T-helper 1 cell treated with Interleukin-12 subunit alpha and Interleukin-12 subunit beta and Interleukin-4 antibody, amounts not matched to agents 30 μg/mL and 1 μg/mL, for 36 hours (primary cell): ENCODE results near the gene SERPINB1.

Experiments
- H3K27ac Mint-ChIP-seq: one replicate; pipeline ENCODE4 v1.8.0; 2021; ENCODE audit warnings: mild to moderate bottlenecking, mixed read lengths
- H3K27me3 Mint-ChIP-seq: one replicate; pipeline ENCODE4 v1.8.0; 2021; ENCODE audit warnings: low read depth, mixed read lengths
- H3K36me3 Mint-ChIP-seq: one replicate; pipeline ENCODE4 v1.8.0; 2021; ENCODE audit warnings: low read depth, mixed read lengths
- H3K4me1 Mint-ChIP-seq: one replicate; pipeline ENCODE4 v1.8.0; 2021; ENCODE audit warnings: low read depth, mixed read lengths
- H3K4me3 Mint-ChIP-seq: one replicate; pipeline ENCODE4 v1.8.0; 2021; ENCODE audit warnings: mild to moderate bottlenecking, moderate library complexity, mixed read lengths
- H3K9me3 Mint-ChIP-seq: one replicate; pipeline ENCODE4 v1.8.0; 2021; ENCODE audit warnings: mixed read lengths

SERPINB1 gene

GRCh38 chr6:2845880-2846208, 4.2 kb upstream of the SERPINB1 start:
- H3K4me1 Mint-ChIP-seq, result peaks cover 58% of the 10 kb centered on the region
- H3K4me3 Mint-ChIP-seq, result peak overlapping the region; percentile 12
- no peaks in the 10 kb centered on the region for H3K27me3 Mint-ChIP-seq
- H3K9me3 Mint-ChIP-seq, result peaks cover 4% of the 10 kb centered on the region
- peaks cover 8% of the 10 kb centered on the region for H3K36me3 Mint-ChIP-seq
- H3K27ac Mint-ChIP-seq, result peak overlapping the region; percentile 24

- peak overlapping the region; percentile 62 for H3K27ac Mint-ChIP-seq
- peaks cover 71% of the 10 kb centered on the region for H3K4me1 Mint-ChIP-seq
- H3K36me3 Mint-ChIP-seq, result peaks cover 16% of the 10 kb centered on the region
- H3K27me3 Mint-ChIP-seq, result no peaks in the 10 kb centered on the region
- peaks cover 2% of the 10 kb centered on the region for H3K9me3 Mint-ChIP-seq
- peak overlapping the region; percentile 28 for H3K4me3 Mint-ChIP-seq
These were observed 2.3 kb upstream of the SERPINB1 start for GRCh38 chr6:2844008-2844407.

DNA sequence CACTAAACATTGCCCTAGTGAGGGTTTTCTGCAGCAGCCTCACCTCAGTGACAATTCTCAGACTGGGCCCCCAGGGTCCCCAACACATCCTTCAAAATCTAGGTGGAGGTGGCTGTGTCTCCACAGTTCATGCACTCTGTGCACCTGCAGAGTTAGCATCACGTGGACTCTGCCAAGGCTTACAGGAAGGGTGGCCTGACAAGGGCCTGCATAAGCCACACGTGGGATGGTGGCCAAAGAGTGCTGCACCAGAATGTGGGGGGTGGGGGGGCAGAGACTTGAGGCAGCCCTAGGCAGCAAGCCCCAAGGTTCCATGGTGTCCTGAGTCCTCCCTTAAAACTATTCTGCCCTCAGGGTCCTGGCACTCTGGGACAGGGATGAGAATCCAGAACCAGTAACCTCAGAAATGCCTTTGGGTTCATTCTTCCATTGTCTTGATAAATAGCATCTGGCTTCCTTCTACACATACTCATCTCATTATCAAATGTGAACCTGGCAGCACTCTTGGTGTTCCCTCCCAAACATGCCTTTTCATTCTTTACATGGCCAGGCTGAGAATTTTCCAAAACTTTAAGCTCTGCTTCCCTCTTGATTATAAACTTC, 1.6 kb upstream of the SERPINB1 start:
- no peaks in the 10 kb centered on the region for H3K27me3 Mint-ChIP-seq
- H3K36me3 Mint-ChIP-seq, result peaks cover 16% of the 10 kb centered on the region
- no peaks in the 10 kb centered on the region for H3K9me3 Mint-ChIP-seq
- H3K4me1 Mint-ChIP-seq, result peaks cover 65% of the 10 kb centered on the region
- peak overlapping the region; percentile 62 for H3K27ac Mint-ChIP-seq
- peak overlapping the region; percentile 28 for H3K4me3 Mint-ChIP-seq

GRCh38 chr6:2842139-2842552, 483 bp upstream of the SERPINB1 start:
- Mint-ChIP-seq H3K4me1 (peaks cover 66% of the 10 kb centered on the region), H3K27ac (peak overlapping the region; percentile 90), H3K4me3 (peak overlapping the region; percentile 79), H3K36me3 (peaks cover 24% of the 10 kb centered on the region), H3K27me3 (no peaks in the 10 kb centered on the region), H3K9me3 (no peaks in the 10 kb centered on the region)

DNA sequence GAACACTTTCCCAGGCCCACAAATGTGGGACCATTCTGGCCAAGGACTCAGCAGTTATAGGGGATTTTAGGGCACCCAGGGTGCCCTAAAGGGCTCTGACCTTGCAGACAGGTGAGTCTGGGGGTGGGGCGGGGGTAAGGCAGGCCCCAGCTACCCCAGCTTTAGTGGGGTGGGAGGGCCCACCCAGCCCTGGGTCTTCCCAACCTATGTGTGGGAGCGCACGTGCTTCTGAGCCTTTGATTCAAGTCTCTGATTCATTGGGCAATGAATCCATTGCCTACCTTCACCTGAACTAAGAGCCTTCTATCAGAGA, 958 bp downstream of the SERPINB1 start:
- H3K27ac Mint-ChIP-seq, result no peak overlapping the region
- no peaks in the 10 kb centered on the region for H3K9me3 Mint-ChIP-seq
- peaks cover 59% of the 10 kb centered on the region for H3K4me1 Mint-ChIP-seq

DNA sequence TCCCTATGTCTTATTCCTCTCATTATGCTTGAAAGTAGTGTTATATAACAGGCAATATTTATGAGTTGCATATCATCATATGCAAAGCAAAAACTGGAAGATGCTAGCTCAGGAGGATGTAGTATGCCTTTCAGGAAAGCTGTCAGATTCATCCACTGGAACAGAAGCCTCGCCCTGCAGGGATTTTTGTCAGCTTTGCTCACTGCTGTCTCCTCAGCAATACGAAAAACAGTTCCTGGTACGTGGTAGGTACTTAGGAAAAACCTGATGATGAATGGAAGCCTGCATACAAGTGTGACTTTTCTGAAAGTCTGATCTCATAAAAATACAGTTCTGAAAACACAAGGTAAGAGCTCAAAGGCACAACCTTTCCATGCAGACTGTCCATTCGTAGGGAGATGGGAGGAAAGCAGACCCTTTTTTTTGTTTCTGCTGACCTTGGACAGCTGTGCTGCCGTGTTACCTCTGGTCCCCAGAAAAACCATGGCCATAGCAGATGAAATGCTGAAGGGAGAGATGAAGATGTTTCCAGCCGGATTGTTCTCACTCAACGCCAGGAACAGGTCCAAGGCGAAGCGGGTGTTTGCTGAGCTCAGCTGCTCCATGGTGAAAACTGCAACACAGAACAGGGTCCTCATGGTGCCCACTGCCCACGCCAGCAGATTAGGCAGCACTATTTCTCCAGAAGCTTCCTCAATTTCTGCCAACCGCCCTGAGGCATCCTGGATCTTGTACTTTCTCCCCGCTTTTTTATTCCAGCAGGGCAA, 1.5 kb downstream of the SERPINB1 start:
- peak overlapping the region; percentile 57 for H3K27ac Mint-ChIP-seq
- no peaks in the 10 kb centered on the region for H3K9me3 Mint-ChIP-seq
- no peaks in the 10 kb centered on the region for H3K27me3 Mint-ChIP-seq
- peaks cover 40% of the 10 kb centered on the region for H3K36me3 Mint-ChIP-seq
- H3K4me1 Mint-ChIP-seq, result peaks cover 59% of the 10 kb centered on the region
- peak overlapping the region; percentile 85 for H3K4me3 Mint-ChIP-seq

More for the DNA sequence above, 958 bp downstream of the SERPINB1 start:
- no peaks in the 10 kb centered on the region for H3K27me3 Mint-ChIP-seq
- peaks cover 35% of the 10 kb centered on the region for H3K36me3 Mint-ChIP-seq
- H3K4me3 Mint-ChIP-seq, result peak overlapping the region; percentile 85

GRCh38 chr6:2839195-2839981, 2.3 kb downstream of the SERPINB1 start:
- no peaks in the 10 kb centered on the region for H3K27me3 Mint-ChIP-seq
- H3K4me1 Mint-ChIP-seq, result peaks cover 61% of the 10 kb centered on the region
- no peaks in the 10 kb centered on the region for H3K9me3 Mint-ChIP-seq
- peak overlapping the region; percentile 85 for H3K4me3 Mint-ChIP-seq
- peaks cover 47% of the 10 kb centered on the region for H3K36me3 Mint-ChIP-seq
- H3K27ac Mint-ChIP-seq, result no peak overlapping the region

DNA sequence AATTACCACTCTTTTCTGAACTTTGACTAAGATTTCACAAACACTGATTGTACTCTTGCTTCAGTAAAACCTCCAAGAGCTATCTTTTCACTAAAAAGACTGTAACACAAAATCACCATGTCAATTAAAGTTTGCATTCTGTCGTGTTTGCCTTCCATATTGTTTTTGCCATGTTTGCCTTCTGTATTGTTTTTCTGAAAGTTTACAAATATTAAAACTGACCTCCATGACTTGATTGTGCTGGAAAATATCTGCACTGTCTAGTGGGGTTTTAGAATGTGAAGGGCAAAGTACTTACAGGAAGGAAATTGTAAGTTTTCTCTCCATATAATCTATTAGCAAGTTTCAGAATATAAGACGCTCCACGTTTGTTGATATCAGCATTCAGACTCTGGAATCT, 3.4 kb downstream of the SERPINB1 start:
- Mint-ChIP-seq H3K9me3 (no peaks in the 10 kb centered on the region), H3K4me3 (no peak overlapping the region), H3K36me3 (peaks cover 58% of the 10 kb centered on the region), H3K27me3 (no peaks in the 10 kb centered on the region), H3K27ac (no peak overlapping the region), H3K4me1 (peaks cover 54% of the 10 kb centered on the region)

DNA sequence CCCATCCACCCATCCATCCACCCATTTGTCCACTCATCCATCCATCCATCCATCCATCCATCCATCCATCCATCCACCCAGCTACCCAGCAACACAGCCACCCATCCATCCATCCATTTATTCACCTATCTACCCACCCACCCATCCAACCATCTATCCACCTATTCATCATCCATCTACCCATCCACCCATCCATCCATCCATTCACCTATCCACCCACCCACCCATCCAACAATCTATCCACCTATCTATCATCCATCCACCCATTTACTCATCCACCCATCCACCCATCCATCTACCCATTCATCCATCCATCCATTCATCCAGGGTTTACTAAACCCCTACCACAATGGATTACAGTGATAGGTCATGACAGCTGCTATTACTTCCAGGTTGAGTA, 7.4 kb downstream of the SERPINB1 start:
- H3K9me3 Mint-ChIP-seq, result no peaks in the 10 kb centered on the region
- H3K4me1 Mint-ChIP-seq, result peaks cover 26% of the 10 kb centered on the region
- peak overlapping the region; percentile 37 for H3K27ac Mint-ChIP-seq
- H3K27me3 Mint-ChIP-seq, result no peaks in the 10 kb centered on the region
- H3K36me3 Mint-ChIP-seq, result peaks cover 72% of the 10 kb centered on the region
- H3K4me3 Mint-ChIP-seq, result no peak overlapping the region

- peaks cover 54% of the 10 kb centered on the region for H3K36me3 Mint-ChIP-seq
- H3K4me1 Mint-ChIP-seq, result peaks cover 12% of the 10 kb centered on the region
- H3K4me3 Mint-ChIP-seq, result no peak overlapping the region
- H3K27ac Mint-ChIP-seq, result no peak overlapping the region
- H3K9me3 Mint-ChIP-seq, result no peaks in the 10 kb centered on the region
- no peaks in the 10 kb centered on the region for H3K27me3 Mint-ChIP-seq
These were observed 10.3 kb downstream of the SERPINB1 start for GRCh38 chr6:2831392-2831791.

DNA sequence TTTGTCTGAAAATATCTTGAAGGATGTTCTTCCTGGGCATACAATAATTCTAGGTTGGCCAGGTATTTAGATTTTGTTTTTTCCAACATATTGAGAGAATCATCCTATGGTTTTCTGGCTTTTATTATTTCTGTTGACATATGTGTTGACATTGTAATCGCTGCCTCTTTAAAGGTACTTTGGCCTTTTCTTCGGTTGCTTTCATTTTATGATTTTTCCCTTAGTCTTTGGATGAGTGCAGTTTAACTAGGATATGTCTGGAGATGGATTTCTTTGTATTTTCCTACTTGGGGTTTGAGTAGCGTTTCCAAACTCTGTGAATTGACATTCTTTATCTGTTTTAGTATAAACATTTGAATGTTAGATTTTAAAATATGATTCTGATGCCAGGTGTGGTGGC, 11.5 kb downstream of the SERPINB1 start:
- Mint-ChIP-seq H3K4me3 (no peak overlapping the region), H3K4me1 (peaks cover 10% of the 10 kb centered on the region), H3K9me3 (no peaks in the 10 kb centered on the region), H3K27me3 (no peaks in the 10 kb centered on the region), H3K36me3 (peaks cover 43% of the 10 kb centered on the region), H3K27ac (no peak overlapping the region)

GRCh38 chr6:2829253-2829652, 12.4 kb downstream of the SERPINB1 start:
- peaks cover 6% of the 10 kb centered on the region for H3K4me1 Mint-ChIP-seq
- H3K27ac Mint-ChIP-seq, result no peak overlapping the region
- H3K27me3 Mint-ChIP-seq, result no peaks in the 10 kb centered on the region
- H3K4me3 Mint-ChIP-seq, result no peak overlapping the region
- H3K36me3 Mint-ChIP-seq, result peaks cover 38% of the 10 kb centered on the region
- no peaks in the 10 kb centered on the region for H3K9me3 Mint-ChIP-seq

GRCh38 chr6:2828629-2829028, 13.0 kb downstream of the SERPINB1 start:
- H3K4me1 Mint-ChIP-seq, result peaks cover 4% of the 10 kb centered on the region
- peaks cover 32% of the 10 kb centered on the region for H3K36me3 Mint-ChIP-seq
- H3K27me3 Mint-ChIP-seq, result no peaks in the 10 kb centered on the region
- H3K9me3 Mint-ChIP-seq, result no peaks in the 10 kb centered on the region
- H3K27ac Mint-ChIP-seq, result no peak overlapping the region
- no peak overlapping the region for H3K4me3 Mint-ChIP-seq

GRCh38 chr6:2827142-2827541, 14.5 kb downstream of the SERPINB1 start:
- no peak overlapping the region for H3K27ac Mint-ChIP-seq
- H3K36me3 Mint-ChIP-seq, result peaks cover 24% of the 10 kb centered on the region
- H3K27me3 Mint-ChIP-seq, result no peaks in the 10 kb centered on the region
- no peaks in the 10 kb centered on the region for H3K9me3 Mint-ChIP-seq
- H3K4me3 Mint-ChIP-seq, result no peak overlapping the region
- H3K4me1 Mint-ChIP-seq, result peaks cover 4% of the 10 kb centered on the region

- peaks cover 18% of the 10 kb centered on the region for H3K36me3 Mint-ChIP-seq
- no peak overlapping the region for H3K27ac Mint-ChIP-seq
- no peak overlapping the region for H3K4me3 Mint-ChIP-seq
- peaks cover 5% of the 10 kb centered on the region for H3K4me1 Mint-ChIP-seq
- no peaks in the 10 kb centered on the region for H3K9me3 Mint-ChIP-seq
- H3K27me3 Mint-ChIP-seq, result no peaks in the 10 kb centered on the region
These were observed 15.5 kb downstream of the SERPINB1 start for GRCh38 chr6:2826131-2826530.
